Articular chondrocyte of knee joint (primary cell): ENCODE measurements around the gene BLOC1S6. TPM values are rescaled to one million over a fixed set of nuclear protein-coding genes. Genes with fewer than 3 reads are reported as not detected.

Experiments
- small RNA-seq: library from RNA; depleted of rRNA; stranded (forward); fragments of <200 nt; gene quantifications from one replicate; pipeline ENCODE3, GENCODE V24; 2012
- total RNA-seq: library from RNA; depleted of rRNA; stranded (reverse); fragments of >200 nt; gene quantifications from 2 replicates; pipeline ENCODE4 v1.2.3, GENCODE V29; 2012

The BLOC1S6 gene, protein sequence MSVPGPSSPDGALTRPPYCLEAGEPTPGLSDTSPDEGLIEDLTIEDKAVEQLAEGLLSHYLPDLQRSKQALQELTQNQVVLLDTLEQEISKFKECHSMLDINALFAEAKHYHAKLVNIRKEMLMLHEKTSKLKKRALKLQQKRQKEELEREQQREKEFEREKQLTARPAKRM
- total RNA-seq = 134 and 152 TPM in 2 replicates

DNA sequence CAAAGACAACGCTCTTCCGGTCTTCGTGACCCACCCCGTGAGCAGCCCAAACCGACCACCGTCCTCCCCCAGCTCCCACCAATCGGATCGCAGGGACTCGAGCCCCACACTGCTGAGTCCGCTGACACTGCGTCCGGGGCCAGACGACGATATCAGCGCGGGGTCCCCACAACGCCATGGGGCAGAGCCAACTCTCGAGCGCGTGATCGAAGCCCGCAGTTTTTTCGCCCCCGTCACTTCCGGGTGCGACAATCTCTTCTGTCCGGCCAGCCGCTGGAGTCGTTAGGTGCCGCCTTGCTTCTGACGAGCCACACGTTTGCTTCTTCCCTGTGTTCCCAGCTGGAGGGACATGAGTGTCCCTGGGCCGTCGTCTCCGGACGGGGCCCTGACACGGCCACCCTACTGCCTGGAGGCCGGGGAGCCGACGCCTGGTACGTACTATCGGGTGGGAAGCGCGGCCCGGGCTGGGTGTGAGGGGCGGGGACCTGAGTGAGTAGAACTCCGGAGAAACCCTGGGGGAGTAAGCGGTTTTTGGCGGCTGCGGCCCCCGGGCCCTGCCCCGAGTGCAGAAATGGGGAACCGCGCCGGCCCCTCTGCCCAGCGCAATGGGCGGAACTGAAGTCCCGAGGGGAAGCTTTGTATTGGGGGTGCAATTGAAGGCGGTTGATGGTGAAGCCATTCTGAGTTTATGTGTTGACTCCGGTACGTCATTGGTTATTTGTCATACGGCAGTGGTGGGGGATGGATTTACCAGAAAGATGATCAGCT is at the start of gene BLOC1S6:
Gene BLOC1S6, plus strand, starts transcription at position 285 of the 768 bp plus-strand sequence. Its CDS starts 65 bp downstream, at position 350.

DNA sequence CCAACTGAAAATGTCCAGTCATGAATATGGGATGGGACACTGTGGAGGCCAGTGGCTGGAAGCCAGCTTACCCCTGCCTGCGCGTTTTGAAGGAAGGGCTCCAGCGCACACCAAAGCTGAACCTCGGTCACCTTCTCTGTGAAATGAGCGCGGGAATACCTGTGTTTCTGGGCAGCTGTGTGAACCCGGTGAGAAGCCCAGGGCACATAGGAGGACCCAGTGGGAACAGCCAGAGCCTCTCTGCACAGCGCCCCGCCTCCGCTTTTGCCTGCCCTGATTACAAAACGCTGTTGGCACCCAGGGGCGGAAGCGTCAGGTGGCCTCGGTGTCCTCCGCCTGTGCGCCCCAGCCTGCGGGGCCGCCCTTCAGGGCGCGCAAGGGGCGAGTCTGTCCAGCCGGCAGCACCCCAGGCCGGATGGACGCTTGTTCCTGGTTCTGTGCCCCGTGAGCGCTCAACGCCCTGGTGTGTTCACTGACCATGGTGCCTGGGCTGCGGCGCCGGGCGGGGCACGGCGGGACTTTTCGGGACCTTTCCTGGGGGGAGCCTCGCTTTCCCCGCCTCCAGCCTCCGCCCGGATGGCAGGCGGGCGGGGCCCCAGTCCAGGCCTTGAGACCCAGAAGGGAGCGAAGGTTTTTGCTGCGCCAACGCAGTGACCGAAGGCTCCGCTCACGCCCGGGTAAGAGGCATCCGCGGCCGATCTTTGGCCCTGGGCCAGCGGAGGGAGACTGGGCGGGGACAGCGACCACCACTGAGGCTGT is 47.4 kb downstream of the BLOC1S6 start, which contains the start of gene SQOR:
Gene SQOR, plus strand, starts transcription at position 598 of the 759 bp plus-strand sequence. CDS start 23,895 bp downstream, outside the sequence.

Small RNA genes lying within 50 kb of the gene (small RNA-seq; reads per million reads assigned to genes)
- not detected for gene DPPA5P2
- not detected for gene RF00019

Other genes starting within 250 kb of the BLOC1S6 start
- 0.39 and 0.76 TPM in 2 replicates for gene GATM, start 208.8 kb upstream of the BLOC1S6 start, total RNA-seq
- gene SLC30A4, start 64.6 kb upstream of the BLOC1S6 start, total RNA-seq = 18.6 and 25.7 TPM in 2 replicates
- 182 and 186 TPM in 2 replicates for gene SQOR, start 47.6 kb downstream of the BLOC1S6 start, total RNA-seq